ENCODE results near the gene RELN. TPM values are rescaled to one million over a fixed set of nuclear protein-coding genes. Genes with fewer than 3 reads are reported as not detected.

The RELN gene
- total RNA-seq, 1 experiment from 2014 or later: 0.02 TPM

DNA sequence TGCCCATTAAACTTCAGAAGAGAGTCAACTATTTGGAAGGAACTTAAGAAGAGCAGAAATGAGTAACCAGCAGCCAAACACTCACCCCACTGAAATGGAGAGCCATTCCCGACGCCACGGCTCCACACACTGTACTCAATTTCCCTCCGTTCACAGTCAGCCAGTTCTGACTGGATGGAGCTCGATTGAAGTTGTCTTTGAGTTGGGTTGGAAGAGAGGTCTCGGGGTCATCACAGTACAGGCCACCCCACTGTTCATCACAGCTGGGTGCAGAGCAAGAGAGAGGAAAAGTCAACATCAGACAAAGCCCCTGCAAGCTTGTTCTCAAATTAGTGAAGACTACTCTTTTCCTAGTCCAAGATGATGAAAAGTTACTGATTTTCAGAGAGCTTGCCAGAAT, 467.5 kb downstream of the RELN start:
- no peak overlapping the region for H3K14ac ChIP-seq (ENCODE audit: insufficient read depth, low read length)
- H2BK120ac ChIP-seq (ENCODE audit: low read depth, low read length, poor library complexity, severe bottlenecking): no peak overlapping the region
- H3K27me3 ChIP-seq (ENCODE audit: insufficient read depth, low read length): no peaks in the 10 kb centered on the region
- no peak overlapping the region for H3K9ac ChIP-seq (ENCODE audit: extremely low read depth, insufficient read length, low read length)
- H3K23ac ChIP-seq (ENCODE audit: insufficient read length, low read depth, low read length): no peak overlapping the region
- no peak overlapping the region for H2BK12ac ChIP-seq (ENCODE audit: insufficient read length, low read depth, low read length)
- no peak overlapping the region for H4K5ac ChIP-seq (ENCODE audit: insufficient read length, low read depth, low read length)
- Mint-ChIP-seq H3K9me3 (no peaks in the 10 kb centered on the region), H3K27me3 (ENCODE audit: low read depth) (peaks cover 2% of the 10 kb centered on the region; the same call in 1 of the 2 replicates), H3K27ac (peak overlapping the region in 1 of 3 experiments; percentile 4; a peak in 1 of 7 replicates), H3K36me3 (ENCODE audit: insufficient read depth in 1 of 3, low read depth in 3 of 3) (no peaks in the 10 kb centered on the region), H3K4me3 (no peak overlapping the region), H3K4me1 (peaks cover 5 to 6% of the 10 kb centered on the region in 2 experiments)
- no peak overlapping the region for H3T11ph ChIP-seq (ENCODE audit: low read length)
- DNase-seq: no peak
- no peaks in the 10 kb centered on the region for H3K79me2 ChIP-seq (ENCODE audit: insufficient read depth, low read length)
- no peak overlapping the region for H3K4me2 ChIP-seq (ENCODE audit: insufficient read depth, insufficient read length, low read length)
- H4K91ac ChIP-seq (ENCODE audit: insufficient read length, low read depth, low read length): no peak overlapping the region
- no peaks in the 10 kb centered on the region for H3K23me2 ChIP-seq (ENCODE audit: insufficient read length, low read depth, low read length, poor library complexity, severe bottlenecking)
- no peaks in the 10 kb centered on the region for H3K79me1 ChIP-seq (ENCODE audit: insufficient read depth, low read depth, low read length, poor library complexity, severe bottlenecking)
- no peak overlapping the region for H2AK5ac ChIP-seq (ENCODE audit: insufficient read length, low read length)
- no peak overlapping the region for H3K4ac ChIP-seq (ENCODE audit: low read depth, low read length)
- H2BK20ac ChIP-seq (ENCODE audit: low read depth, low read length, poor library complexity, severe bottlenecking): no peak overlapping the region
- H3K4me1 ChIP-seq (ENCODE audit: insufficient read depth, low read length): no peaks in the 10 kb centered on the region
- no peak overlapping the region for H3K27ac ChIP-seq (ENCODE audit: insufficient read length, low read depth, low read length)
- no peaks in the 10 kb centered on the region for H3K9me3 ChIP-seq (ENCODE audit: control insufficient read depth, low read depth, low read length)
- H3K56ac ChIP-seq (ENCODE audit: insufficient read length, low read depth, low read length): no peak overlapping the region
- no peaks in the 10 kb centered on the region for H4K20me1 ChIP-seq (ENCODE audit: control insufficient read depth, insufficient read depth, insufficient read length)
- H2BK15ac ChIP-seq (ENCODE audit: low read depth, low read length): no peak overlapping the region
- no CpG with 5 or more reads among the region's 6 CpGs for WGBS (ENCODE audit: extremely low coverage, insufficient read length, low lambda C conversion rate)
- no peak overlapping the region for H3K18ac ChIP-seq (ENCODE audit: insufficient read length, low read depth, low read length)
- TF ChIP-seq, protein P1, sequence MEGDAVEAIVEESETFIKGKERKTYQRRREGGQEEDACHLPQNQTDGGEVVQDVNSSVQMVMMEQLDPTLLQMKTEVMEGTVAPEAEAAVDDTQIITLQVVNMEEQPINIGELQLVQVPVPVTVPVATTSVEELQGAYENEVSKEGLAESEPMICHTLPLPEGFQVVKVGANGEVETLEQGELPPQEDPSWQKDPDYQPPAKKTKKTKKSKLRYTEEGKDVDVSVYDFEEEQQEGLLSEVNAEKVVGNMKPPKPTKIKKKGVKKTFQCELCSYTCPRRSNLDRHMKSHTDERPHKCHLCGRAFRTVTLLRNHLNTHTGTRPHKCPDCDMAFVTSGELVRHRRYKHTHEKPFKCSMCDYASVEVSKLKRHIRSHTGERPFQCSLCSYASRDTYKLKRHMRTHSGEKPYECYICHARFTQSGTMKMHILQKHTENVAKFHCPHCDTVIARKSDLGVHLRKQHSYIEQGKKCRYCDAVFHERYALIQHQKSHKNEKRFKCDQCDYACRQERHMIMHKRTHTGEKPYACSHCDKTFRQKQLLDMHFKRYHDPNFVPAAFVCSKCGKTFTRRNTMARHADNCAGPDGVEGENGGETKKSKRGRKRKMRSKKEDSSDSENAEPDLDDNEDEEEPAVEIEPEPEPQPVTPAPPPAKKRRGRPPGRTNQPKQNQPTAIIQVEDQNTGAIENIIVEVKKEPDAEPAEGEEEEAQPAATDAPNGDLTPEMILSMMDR (conservative IDR thresholded peaks at IDR 0.05): no peak
- H2AFZ ChIP-seq (ENCODE audit: low read length): no peak overlapping the region
- no peak overlapping the region for H4K8ac ChIP-seq (replicated peaks; ENCODE audit: insufficient read length, low read depth, low read length)
- no peak overlapping the region for H2BK5ac ChIP-seq (ENCODE audit: insufficient read length, low read length)

Measured in H9 (cell line).